GM23338 (cell line): Measurements from ENCODE around the gene HAT1. TPM values are rescaled to one million over a fixed set of nuclear protein-coding genes. Genes with fewer than 3 reads are reported as not detected.

Experiments used
- ATAC-seq: fragments of 200-7000 bp; cut with Tn5 transposase; 3 replicates; pipeline ENCODE4 v1.9.1; 2020
- DNase-seq: peaks from one replicate; pipeline ENCODE4 v3.0.0-alpha.2; 2015; ENCODE audit warnings: low spot score
- H2AFZ ChIP-seq: fragments of 200-600 bp; sonication (generic); 2 replicates; pipeline ENCODE4 v1.8.0; 2016; ENCODE audit warnings: antibody characterized with exemption, mild to moderate bottlenecking, moderate library complexity
- H3F3A ChIP-seq: fragments of 200-600 bp; sonication (generic); replicated peaks from 2 replicates; pipeline ENCODE4 v1.8.0; 2017; ENCODE audit warnings: antibody characterized with exemption, mixed run types, low read depth
- H3K27ac ChIP-seq: fragments of 200-600 bp; sonication (generic); 2 replicates; pipeline ENCODE4 v1.6.1; 2016; ENCODE audit warnings: low read depth
- H3K27me3 ChIP-seq: fragments of 200-600 bp; sonication (generic); 2 replicates; pipeline ENCODE4 v1.8.0; 2016; ENCODE audit warnings: mild to moderate bottlenecking, mixed run types, moderate library complexity; ENCODE audit not compliant: insufficient read depth
- H3K36me3 ChIP-seq: fragments of 200-600 bp; sonication (generic); 2 replicates; pipeline ENCODE4 v1.8.0; 2016; ENCODE audit warnings: mild to moderate bottlenecking; ENCODE audit not compliant: insufficient read depth
- H3K4me1 ChIP-seq: fragments of 200-600 bp; sonication (generic); 2 replicates; pipeline ENCODE4 v1.8.0; 2016; ENCODE audit warnings: mild to moderate bottlenecking, moderate library complexity; ENCODE audit not compliant: insufficient read depth
- H3K4me2 ChIP-seq: fragments of 200-600 bp; sonication (generic); 2 replicates; pipeline ENCODE4 v1.7.1; 2017; ENCODE audit warnings: mixed run types
- H3K4me3 ChIP-seq: fragments of 200-600 bp; sonication (generic); 2 replicates; pipeline ENCODE4 v1.6.1; 2016; ENCODE audit warnings: mixed run types
- H3K79me2 ChIP-seq: fragments of 200-600 bp; sonication (generic); replicated peaks from 2 replicates; pipeline ENCODE4 v1.8.0; 2017; ENCODE audit warnings: mild to moderate bottlenecking; ENCODE audit not compliant: insufficient read depth
- H3K9me2 ChIP-seq: fragments of 200-600 bp; sonication (generic); 2 replicates; pipeline ENCODE4 v1.8.0; 2017; ENCODE audit not compliant: insufficient read depth
- H4K20me1 ChIP-seq: fragments of 200-600 bp; sonication (generic); replicated peaks from 2 replicates; pipeline ENCODE4 v1.8.0; 2017; ENCODE audit warnings: mild to moderate bottlenecking; ENCODE audit not compliant: insufficient read depth
- H3K27ac Mint-ChIP-seq: 2 replicates; pipeline ENCODE4 v1.8.0; 2020; ENCODE audit warnings: inconsistent platforms, mild to moderate bottlenecking, moderate library complexity, mixed read lengths
- H3K27me3 Mint-ChIP-seq: 3 replicates; pipeline ENCODE4 v1.8.0; 2022; ENCODE audit warnings: low read depth, mild to moderate bottlenecking, moderate library complexity, mixed read lengths, inconsistent platforms; ENCODE audit not compliant: insufficient read depth, poor library complexity
- H3K36me3 Mint-ChIP-seq: 3 replicates; pipeline ENCODE4 v1.8.0; 2021; ENCODE audit warnings: low read depth, mild to moderate bottlenecking, inconsistent platforms, moderate library complexity, mixed read lengths
- H3K4me1 Mint-ChIP-seq: 3 replicates; pipeline ENCODE4 v1.8.0; 2020; ENCODE audit warnings: mild to moderate bottlenecking, inconsistent platforms, mixed read lengths
- H3K4me3 Mint-ChIP-seq: 3 replicates; pipeline ENCODE4 v1.8.0; 2021; ENCODE audit warnings: moderate library complexity, mild to moderate bottlenecking, inconsistent platforms, mixed read lengths
- H3K9me3 Mint-ChIP-seq: 3 replicates; pipeline ENCODE4 v1.8.0; 2020; ENCODE audit warnings: moderate library complexity, mild to moderate bottlenecking, inconsistent platforms, mixed read lengths
- EZH2 ChIP-seq: fragments of 200-600 bp; sonication (generic); IDR thresholded peaks from one replicate; pipeline ENCODE4 v1.8.0; 2017; ENCODE audit warnings: antibody characterized with exemption, mild to moderate bottlenecking, low read depth; ENCODE audit not compliant: unreplicated experiment
- EZH2phosphoT487 ChIP-seq: fragments of 200-600 bp; sonication (generic); IDR thresholded peaks from one replicate; pipeline ENCODE4 v1.8.1; 2018; ENCODE audit warnings: antibody characterized with exemption; ENCODE audit not compliant: unreplicated experiment
- JUNB ChIP-seq: IDR thresholded peaks from one replicate; pipeline ENCODE4 v1.6.1; 2016; ENCODE audit warnings: antibody characterized with exemption; ENCODE audit not compliant: unreplicated experiment
- REST ChIP-seq: IDR thresholded peaks from one replicate; pipeline ENCODE4 v1.6.1; 2018; ENCODE audit warnings: antibody characterized with exemption; ENCODE audit not compliant: unreplicated experiment
- ZNF114 ChIP-seq: fragments of 250-450 bp; sonication (Bioruptor Pico); IDR thresholded peaks from 2 replicates; pipeline ENCODE4 v1.5.0; 2020; ENCODE audit warnings: mild to moderate bottlenecking, moderate library complexity
- ZNF331 ChIP-seq: fragments of 250-450 bp; sonication (Bioruptor Pico); IDR thresholded peaks from 2 replicates; pipeline ENCODE4 v1.5.0; 2020; ENCODE audit warnings: low read depth, mild to moderate bottlenecking, moderate library complexity
- polyA plus RNA-seq: library from polyadenylated mRNA; unstranded; fragments of >200 nt; fragmentation: Nextera tagmentation; extraction: Ambion mirVana; gene quantifications from 2 replicates; pipeline ENCODE4 v1.2.1, GENCODE V29; 2016
- total RNA-seq: library from RNA; depleted of rRNA; stranded (reverse); fragments of >200 nt; shearing (Covaris generic); gene quantifications from 2 replicates; pipeline ENCODE4 v1.2.3, GENCODE V29; 2014
- TF ChIP-seq, protein P1 (sequence below): IDR thresholded peaks from 2 replicates; pipeline ENCODE4 v1.6.1; 2016; ENCODE audit warnings: antibody characterized with exemption
- TF ChIP-seq, protein P2 (sequence below), 2 experiments: fragments of 200-600 bp in 1 of 2; sonication (generic) in 1 of 2; conservative IDR thresholded peaks; 2 replicates each; pipeline versions ENCODE4 v1.5.1 to v1.6.1; 2016 to 2017; ENCODE audit warnings: antibody characterized with exemption in 2 of 2, low read depth in 2 of 2, mild to moderate bottlenecking in 2 of 2, moderate library complexity in 1 of 2
- TF ChIP-seq, protein P3 (sequence below): fragments of 250-450 bp; sonication (Bioruptor Pico); IDR thresholded peaks from 2 replicates; pipeline ENCODE4 v1.5.0; 2020; ENCODE audit warnings: mild to moderate bottlenecking, moderate library complexity

HAT1 gene
- total and polyA plus RNA-seq, 2 experiments from 2014 or later, result 67.2 to 67.5 TPM

DNA sequence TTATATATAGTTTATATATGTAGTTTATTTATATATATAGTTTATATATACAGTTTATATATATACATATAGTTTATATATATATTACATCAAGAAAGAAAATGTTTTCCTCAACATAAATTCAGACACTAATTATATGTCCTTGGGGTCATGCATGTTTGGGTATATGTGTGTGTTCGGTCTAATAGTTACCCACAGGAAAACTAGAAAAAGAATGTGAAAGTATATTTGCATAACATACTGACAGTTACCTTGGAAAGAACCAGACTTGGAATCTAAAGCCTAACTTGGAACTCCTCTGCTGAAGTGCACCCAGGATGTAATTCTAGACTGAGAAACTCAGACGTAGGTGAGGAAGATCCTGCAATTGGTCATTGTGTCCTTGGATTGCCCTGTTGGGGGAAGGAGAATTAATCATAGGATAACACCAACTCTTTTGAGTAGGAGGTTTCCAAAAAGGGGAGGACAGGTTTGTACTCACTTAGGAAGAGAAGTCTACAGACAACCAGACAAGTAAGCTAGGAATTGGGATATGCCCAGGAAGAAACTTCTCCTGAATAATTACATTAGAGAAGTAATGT lies 19.3 kb upstream of the HAT1 start:
- H3K27me3 ChIP-seq, result no peaks in the 10 kb centered on the region; the same call in 1 of the 2 replicates
- no peaks in the 10 kb centered on the region for H3K9me2 ChIP-seq
- TF ChIP-seq JUNB, result no peak
- TF ChIP-seq, protein P1, sequence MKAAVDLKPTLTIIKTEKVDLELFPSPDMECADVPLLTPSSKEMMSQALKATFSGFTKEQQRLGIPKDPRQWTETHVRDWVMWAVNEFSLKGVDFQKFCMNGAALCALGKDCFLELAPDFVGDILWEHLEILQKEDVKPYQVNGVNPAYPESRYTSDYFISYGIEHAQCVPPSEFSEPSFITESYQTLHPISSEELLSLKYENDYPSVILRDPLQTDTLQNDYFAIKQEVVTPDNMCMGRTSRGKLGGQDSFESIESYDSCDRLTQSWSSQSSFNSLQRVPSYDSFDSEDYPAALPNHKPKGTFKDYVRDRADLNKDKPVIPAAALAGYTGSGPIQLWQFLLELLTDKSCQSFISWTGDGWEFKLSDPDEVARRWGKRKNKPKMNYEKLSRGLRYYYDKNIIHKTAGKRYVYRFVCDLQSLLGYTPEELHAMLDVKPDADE, result no peak
- TF ChIP-seq, protein P2, sequence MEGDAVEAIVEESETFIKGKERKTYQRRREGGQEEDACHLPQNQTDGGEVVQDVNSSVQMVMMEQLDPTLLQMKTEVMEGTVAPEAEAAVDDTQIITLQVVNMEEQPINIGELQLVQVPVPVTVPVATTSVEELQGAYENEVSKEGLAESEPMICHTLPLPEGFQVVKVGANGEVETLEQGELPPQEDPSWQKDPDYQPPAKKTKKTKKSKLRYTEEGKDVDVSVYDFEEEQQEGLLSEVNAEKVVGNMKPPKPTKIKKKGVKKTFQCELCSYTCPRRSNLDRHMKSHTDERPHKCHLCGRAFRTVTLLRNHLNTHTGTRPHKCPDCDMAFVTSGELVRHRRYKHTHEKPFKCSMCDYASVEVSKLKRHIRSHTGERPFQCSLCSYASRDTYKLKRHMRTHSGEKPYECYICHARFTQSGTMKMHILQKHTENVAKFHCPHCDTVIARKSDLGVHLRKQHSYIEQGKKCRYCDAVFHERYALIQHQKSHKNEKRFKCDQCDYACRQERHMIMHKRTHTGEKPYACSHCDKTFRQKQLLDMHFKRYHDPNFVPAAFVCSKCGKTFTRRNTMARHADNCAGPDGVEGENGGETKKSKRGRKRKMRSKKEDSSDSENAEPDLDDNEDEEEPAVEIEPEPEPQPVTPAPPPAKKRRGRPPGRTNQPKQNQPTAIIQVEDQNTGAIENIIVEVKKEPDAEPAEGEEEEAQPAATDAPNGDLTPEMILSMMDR (conservative IDR thresholded peaks at IDR 0.05; ENCODE audit: low read depth in 2 of 2), result no peak
- no peak for TF ChIP-seq ZNF114
- Mint-ChIP-seq H3K36me3 (peaks cover 3% of the 10 kb centered on the region; the same call in 1 of the 3 replicates), H3K27me3 (peaks cover 3% of the 10 kb centered on the region), H3K4me1 (no peaks in the 10 kb centered on the region), H3K27ac (no peak overlapping the region), H3K9me3 (peaks cover 12% of the 10 kb centered on the region), H3K4me3 (no peak overlapping the region)
- H2AFZ ChIP-seq, result no peak overlapping the region
- H3K4me2 ChIP-seq, result no peak overlapping the region
- DNase-seq (no peak), ATAC-seq (no peak)
- no peaks in the 10 kb centered on the region for H3K4me1 ChIP-seq
- H3K27ac ChIP-seq, result no peak overlapping the region
- no peaks in the 10 kb centered on the region for H4K20me1 ChIP-seq
- no peak overlapping the region for H3K4me3 ChIP-seq
- H3K79me2 ChIP-seq, result no peaks in the 10 kb centered on the region
- H3F3A ChIP-seq, result no peaks in the 10 kb centered on the region
- no peaks in the 10 kb centered on the region; the same call in 1 of the 2 replicates for H3K36me3 ChIP-seq

GRCh38 chr2:171908235-171908634 lies 14.0 kb upstream of the HAT1 start:
- DNase-seq (no peak), ATAC-seq (no peak)
- H3K4me1 ChIP-seq, result no peaks in the 10 kb centered on the region
- no peaks in the 10 kb centered on the region for H3K79me2 ChIP-seq
- H3K27ac ChIP-seq, result no peak overlapping the region
- no peak overlapping the region for H3K4me3 Mint-ChIP-seq
- no peaks in the 10 kb centered on the region for H3K36me3 ChIP-seq
- H3K27ac Mint-ChIP-seq, result no peak overlapping the region
- peaks cover 3% of the 10 kb centered on the region for H3K27me3 Mint-ChIP-seq
- no peak overlapping the region for H3K4me3 ChIP-seq
- H2AFZ ChIP-seq, result no peak overlapping the region
- H3K27me3 ChIP-seq, result no peaks in the 10 kb centered on the region
- no peak overlapping the region for H3K4me2 ChIP-seq
- no peaks in the 10 kb centered on the region for H3K4me1 Mint-ChIP-seq
- H3K9me2 ChIP-seq, result no peaks in the 10 kb centered on the region
- H3F3A ChIP-seq, result no peaks in the 10 kb centered on the region
- no peaks in the 10 kb centered on the region for H3K36me3 Mint-ChIP-seq
- H4K20me1 ChIP-seq, result no peaks in the 10 kb centered on the region
- no peaks in the 10 kb centered on the region; the same call in 2 of the 3 replicates for H3K9me3 Mint-ChIP-seq
- no peak for TF ChIP-seq EZH2phosphoT487
- TF ChIP-seq, protein P3, sequence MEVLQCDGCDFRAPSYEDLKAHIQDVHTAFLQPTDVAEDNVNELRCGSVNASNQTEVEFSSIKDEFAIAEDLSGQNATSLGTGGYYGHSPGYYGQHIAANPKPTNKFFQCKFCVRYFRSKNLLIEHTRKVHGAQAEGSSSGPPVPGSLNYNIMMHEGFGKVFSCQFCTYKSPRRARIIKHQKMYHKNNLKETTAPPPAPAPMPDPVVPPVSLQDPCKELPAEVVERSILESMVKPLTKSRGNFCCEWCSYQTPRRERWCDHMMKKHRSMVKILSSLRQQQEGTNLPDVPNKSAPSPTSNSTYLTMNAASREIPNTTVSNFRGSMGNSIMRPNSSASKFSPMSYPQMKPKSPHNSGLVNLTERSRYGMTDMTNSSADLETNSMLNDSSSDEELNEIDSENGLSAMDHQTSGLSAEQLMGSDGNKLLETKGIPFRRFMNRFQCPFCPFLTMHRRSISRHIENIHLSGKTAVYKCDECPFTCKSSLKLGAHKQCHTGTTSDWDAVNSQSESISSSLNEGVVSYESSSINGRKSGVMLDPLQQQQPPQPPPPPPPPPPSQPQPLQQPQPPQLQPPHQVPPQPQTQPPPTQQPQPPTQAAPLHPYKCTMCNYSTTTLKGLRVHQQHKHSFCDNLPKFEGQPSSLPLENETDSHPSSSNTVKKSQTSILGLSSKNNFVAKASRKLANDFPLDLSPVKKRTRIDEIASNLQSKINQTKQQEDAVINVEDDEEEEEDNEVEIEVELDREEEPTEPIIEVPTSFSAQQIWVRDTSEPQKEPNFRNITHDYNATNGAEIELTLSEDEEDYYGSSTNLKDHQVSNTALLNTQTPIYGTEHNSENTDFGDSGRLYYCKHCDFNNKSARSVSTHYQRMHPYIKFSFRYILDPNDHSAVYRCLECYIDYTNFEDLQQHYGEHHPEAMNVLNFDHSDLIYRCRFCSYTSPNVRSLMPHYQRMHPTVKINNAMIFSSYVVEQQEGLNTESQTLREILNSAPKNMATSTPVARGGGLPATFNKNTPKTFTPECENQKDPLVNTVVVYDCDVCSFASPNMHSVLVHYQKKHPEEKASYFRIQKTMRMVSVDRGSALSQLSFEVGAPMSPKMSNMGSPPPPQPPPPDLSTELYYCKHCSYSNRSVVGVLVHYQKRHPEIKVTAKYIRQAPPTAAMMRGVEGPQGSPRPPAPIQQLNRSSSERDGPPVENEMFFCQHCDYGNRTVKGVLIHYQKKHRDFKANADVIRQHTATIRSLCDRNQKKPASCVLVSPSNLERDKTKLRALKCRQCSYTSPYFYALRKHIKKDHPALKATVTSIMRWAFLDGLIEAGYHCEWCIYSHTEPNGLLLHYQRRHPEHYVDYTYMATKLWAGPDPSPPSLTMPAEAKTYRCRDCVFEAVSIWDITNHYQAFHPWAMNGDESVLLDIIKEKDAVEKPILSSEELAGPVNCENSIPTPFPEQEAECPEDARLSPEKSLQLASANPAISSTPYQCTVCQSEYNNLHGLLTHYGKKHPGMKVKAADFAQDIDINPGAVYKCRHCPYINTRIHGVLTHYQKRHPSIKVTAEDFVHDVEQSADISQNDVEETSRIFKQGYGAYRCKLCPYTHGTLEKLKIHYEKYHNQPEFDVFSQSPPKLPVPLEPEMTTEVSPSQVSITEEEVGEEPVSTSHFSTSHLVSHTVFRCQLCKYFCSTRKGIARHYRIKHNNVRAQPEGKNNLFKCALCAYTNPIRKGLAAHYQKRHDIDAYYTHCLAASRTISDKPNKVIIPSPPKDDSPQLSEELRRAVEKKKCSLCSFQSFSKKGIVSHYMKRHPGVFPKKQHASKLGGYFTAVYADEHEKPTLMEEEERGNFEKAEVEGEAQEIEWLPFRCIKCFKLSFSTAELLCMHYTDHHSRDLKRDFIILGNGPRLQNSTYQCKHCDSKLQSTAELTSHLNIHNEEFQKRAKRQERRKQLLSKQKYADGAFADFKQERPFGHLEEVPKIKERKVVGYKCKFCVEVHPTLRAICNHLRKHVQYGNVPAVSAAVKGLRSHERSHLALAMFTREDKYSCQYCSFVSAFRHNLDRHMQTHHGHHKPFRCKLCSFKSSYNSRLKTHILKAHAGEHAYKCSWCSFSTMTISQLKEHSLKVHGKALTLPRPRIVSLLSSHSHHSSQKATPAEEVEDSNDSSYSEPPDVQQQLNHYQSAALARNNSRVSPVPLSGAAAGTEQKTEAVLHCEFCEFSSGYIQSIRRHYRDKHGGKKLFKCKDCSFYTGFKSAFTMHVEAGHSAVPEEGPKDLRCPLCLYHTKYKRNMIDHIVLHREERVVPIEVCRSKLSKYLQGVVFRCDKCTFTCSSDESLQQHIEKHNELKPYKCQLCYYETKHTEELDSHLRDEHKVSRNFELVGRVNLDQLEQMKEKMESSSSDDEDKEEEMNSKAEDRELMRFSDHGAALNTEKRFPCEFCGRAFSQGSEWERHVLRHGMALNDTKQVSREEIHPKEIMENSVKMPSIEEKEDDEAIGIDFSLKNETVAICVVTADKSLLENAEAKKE (CRISPR knock-in tag), result no peak
- TF ChIP-seq REST, result no peak
- TF ChIP-seq ZNF331, result no peak
- TF ChIP-seq EZH2, result no peak
